Effector memory CD8-positive, alpha-beta T cell (primary cell): ENCODE results near the gene PDE10A.

Source experiments
- ATAC-seq: fragments of 150-1000 bp; cut with Tn5 transposase; replicated peaks from 2 replicates; pipeline ENCODE4 v1.10.0; 2021; ENCODE audit warnings: mild to moderate bottlenecking, moderate library complexity
- DNase-seq, 3 experiments: peaks; one replicate each; pipeline ENCODE4 v3.0.0; 2021
- H3K27ac Mint-ChIP-seq, 2 donors: one replicate each; pipeline ENCODE4 v1.8.0; 2022; ENCODE audit warnings: mild to moderate bottlenecking in 2 of 2, mixed read lengths in 2 of 2, moderate library complexity in 2 of 2
- H3K27me3 Mint-ChIP-seq, 2 donors: one replicate each; pipeline ENCODE4 v1.8.0; 2022; ENCODE audit warnings: mixed read lengths in 2 of 2
- H3K36me3 Mint-ChIP-seq: one replicate; pipeline ENCODE4 v1.8.0; 2022; ENCODE audit warnings: mild to moderate bottlenecking, moderate library complexity, mixed read lengths; ENCODE audit not compliant: insufficient read depth
- H3K4me1 Mint-ChIP-seq, 2 donors: one replicate each; pipeline ENCODE4 v1.8.0; 2022; ENCODE audit warnings: low read depth in 2 of 2, mixed read lengths in 2 of 2
- H3K4me3 Mint-ChIP-seq, 2 donors: one replicate each; pipeline ENCODE4 v1.8.0; 2022; ENCODE audit warnings: mild to moderate bottlenecking in 2 of 2, mixed read lengths in 2 of 2, moderate library complexity in 2 of 2
- H3K9me3 Mint-ChIP-seq, 2 donors: one replicate each; pipeline ENCODE4 v1.8.0; 2022; ENCODE audit warnings: mixed read lengths in 2 of 2

Gene PDE10A

GRCh38 chr6:165458134-165458533 lies 204.9 kb downstream of the PDE10A start:
- Mint-ChIP-seq H3K27me3 (no peaks in the 10 kb centered on the region), H3K9me3 (peaks cover 4 to 11% of the 10 kb centered on the region in 2 donors), H3K4me3 (no peak overlapping the region), H3K4me1 (no peaks in the 10 kb centered on the region), H3K27ac (no peak overlapping the region), H3K36me3 (no peaks in the 10 kb centered on the region)
- no peak for ATAC-seq
- DNase-seq = no peak

- Mint-ChIP-seq H3K4me3 (no peak overlapping the region), H3K9me3 (peaks cover 0 to 7% of the 10 kb centered on the region in 2 donors), H3K27me3 (no peaks in the 10 kb centered on the region), H3K27ac (no peak overlapping the region), H3K36me3 (no peaks in the 10 kb centered on the region), H3K4me1 (no peaks in the 10 kb centered on the region)
- DNase-seq = no peak
- ATAC-seq = no peak
Observed at GRCh38 chr6:165456286-165456685, 206.8 kb downstream of the PDE10A start.

GRCh38 chr6:165455488-165455887 lies 207.6 kb downstream of the PDE10A start:
- Mint-ChIP-seq H3K4me1 (no peaks in the 10 kb centered on the region), H3K4me3 (no peak overlapping the region), H3K27me3 (no peaks in the 10 kb centered on the region), H3K27ac (no peak overlapping the region), H3K9me3 (peaks cover 0 to 9% of the 10 kb centered on the region in 2 donors), H3K36me3 (no peaks in the 10 kb centered on the region)
- DNase-seq = no peak
- no peak for ATAC-seq

- no peak for ATAC-seq
- H3K27me3 Mint-ChIP-seq = no peaks in the 10 kb centered on the region
- no peak for DNase-seq
- H3K9me3 Mint-ChIP-seq = peaks cover 0 to 7% of the 10 kb centered on the region in 2 donors
- H3K27ac Mint-ChIP-seq = no peak overlapping the region
- H3K4me3 Mint-ChIP-seq = no peak overlapping the region
- no peaks in the 10 kb centered on the region for H3K4me1 Mint-ChIP-seq
- H3K36me3 Mint-ChIP-seq = no peaks in the 10 kb centered on the region
Observed at GRCh38 chr6:165453395-165453794, 209.6 kb downstream of the PDE10A start.

- no peak overlapping the region for H3K27ac Mint-ChIP-seq
- no peaks in the 10 kb centered on the region for H3K4me1 Mint-ChIP-seq
- ATAC-seq (no peak), DNase-seq (no peak)
- H3K4me3 Mint-ChIP-seq = no peak overlapping the region
- peaks cover 0 to 7% of the 10 kb centered on the region in 2 donors for H3K9me3 Mint-ChIP-seq
- no peaks in the 10 kb centered on the region for H3K27me3 Mint-ChIP-seq
- H3K36me3 Mint-ChIP-seq = no peaks in the 10 kb centered on the region
Observed at GRCh38 chr6:165451838-165452237, 211.2 kb downstream of the PDE10A start.

- Mint-ChIP-seq H3K4me3 (no peak overlapping the region), H3K27me3 (no peaks in the 10 kb centered on the region), H3K27ac (no peak overlapping the region), H3K4me1 (no peaks in the 10 kb centered on the region), H3K9me3 (peaks cover 0 to 9% of the 10 kb centered on the region in 2 donors), H3K36me3 (no peaks in the 10 kb centered on the region)
- ATAC-seq = no peak
- DNase-seq = no peak
Observed at GRCh38 chr6:165448210-165448609, 214.8 kb downstream of the PDE10A start.

GRCh38 chr6:165447141-165447540 lies 215.9 kb downstream of the PDE10A start:
- Mint-ChIP-seq H3K4me1 (no peaks in the 10 kb centered on the region), H3K36me3 (no peaks in the 10 kb centered on the region), H3K27ac (no peak overlapping the region), H3K9me3 (peaks cover 0 to 3% of the 10 kb centered on the region in 2 donors), H3K27me3 (no peaks in the 10 kb centered on the region), H3K4me3 (no peak overlapping the region)
- no peak for ATAC-seq
- no peak for DNase-seq

- H3K9me3 Mint-ChIP-seq = peaks cover 0 to 3% of the 10 kb centered on the region in 2 donors
- ATAC-seq (no peak), DNase-seq (no peak)
- H3K36me3 Mint-ChIP-seq = no peaks in the 10 kb centered on the region
- H3K27me3 Mint-ChIP-seq = no peaks in the 10 kb centered on the region
- H3K27ac Mint-ChIP-seq = no peak overlapping the region
- H3K4me3 Mint-ChIP-seq = no peak overlapping the region
- H3K4me1 Mint-ChIP-seq = no peaks in the 10 kb centered on the region
Observed at GRCh38 chr6:165446331-165446730, 216.7 kb downstream of the PDE10A start.

GRCh38 chr6:165443462-165443861 lies 219.6 kb downstream of the PDE10A start:
- H3K9me3 Mint-ChIP-seq = peaks cover 0 to 2% of the 10 kb centered on the region in 2 donors
- H3K4me1 Mint-ChIP-seq = no peaks in the 10 kb centered on the region
- DNase-seq = no peak
- H3K4me3 Mint-ChIP-seq = no peak overlapping the region
- H3K27ac Mint-ChIP-seq = no peak overlapping the region
- no peaks in the 10 kb centered on the region for H3K36me3 Mint-ChIP-seq
- no peak for ATAC-seq
- no peaks in the 10 kb centered on the region for H3K27me3 Mint-ChIP-seq

- H3K9me3 Mint-ChIP-seq = peaks cover 0 to 2% of the 10 kb centered on the region in 2 donors
- no peak overlapping the region for H3K27ac Mint-ChIP-seq
- no peak for ATAC-seq
- H3K27me3 Mint-ChIP-seq = no peaks in the 10 kb centered on the region
- DNase-seq = no peak
- no peaks in the 10 kb centered on the region for H3K4me1 Mint-ChIP-seq
- no peak overlapping the region for H3K4me3 Mint-ChIP-seq
- H3K36me3 Mint-ChIP-seq = no peaks in the 10 kb centered on the region
Observed at GRCh38 chr6:165441181-165441580, 221.9 kb downstream of the PDE10A start.

- DNase-seq (no peak), ATAC-seq (no peak)
- Mint-ChIP-seq H3K4me3 (no peak overlapping the region), H3K4me1 (peaks cover 0 to 2% of the 10 kb centered on the region in 2 donors), H3K9me3 (peaks cover 0 to 2% of the 10 kb centered on the region in 2 donors), H3K27ac (no peak overlapping the region), H3K36me3 (no peaks in the 10 kb centered on the region), H3K27me3 (no peaks in the 10 kb centered on the region)
Observed at GRCh38 chr6:165439928-165440554, 223.0 kb downstream of the PDE10A start.

- H3K9me3 Mint-ChIP-seq = peaks cover 0 to 4% of the 10 kb centered on the region in 2 donors
Observed at GRCh38 chr6:165426892-165427291, 236.1 kb downstream of the PDE10A start.

GRCh38 chr6:165422192-165422591 lies 240.8 kb downstream of the PDE10A start:
- Mint-ChIP-seq H3K9me3 (peaks cover 0 to 3% of the 10 kb centered on the region in 2 donors), H3K27me3 (no peaks in the 10 kb centered on the region), H3K36me3 (peaks cover 2% of the 10 kb centered on the region), H3K4me1 (no peaks in the 10 kb centered on the region), H3K27ac (no peak overlapping the region), H3K4me3 (no peak overlapping the region)
- no peak for DNase-seq
- ATAC-seq = no peak

More at GRCh38 chr6:165426892-165427291, 236.1 kb downstream of the PDE10A start:
- Mint-ChIP-seq H3K27me3 (no peaks in the 10 kb centered on the region), H3K4me1 (no peaks in the 10 kb centered on the region), H3K36me3 (peaks cover 3% of the 10 kb centered on the region), H3K4me3 (no peak overlapping the region), H3K27ac (no peak overlapping the region)
- DNase-seq (no peak), ATAC-seq (no peak)

GRCh38 chr6:165417278-165417865 lies 245.7 kb downstream of the PDE10A start:
- H3K9me3 Mint-ChIP-seq = no peaks in the 10 kb centered on the region
- H3K4me3 Mint-ChIP-seq = no peak overlapping the region
- no peaks in the 10 kb centered on the region for H3K4me1 Mint-ChIP-seq
- DNase-seq (no peak), ATAC-seq (no peak)
- H3K27ac Mint-ChIP-seq = no peak overlapping the region
- H3K27me3 Mint-ChIP-seq = no peaks in the 10 kb centered on the region
- H3K36me3 Mint-ChIP-seq = no peaks in the 10 kb centered on the region
